CD4-positive, alpha-beta T cell (primary cell): ENCODE results near the gene CEP89. TPM values are rescaled to one million over a fixed set of nuclear protein-coding genes. Genes with fewer than 3 reads are reported as not detected.
"Not testable (repeated sequence)": the region's sequence is repeated elsewhere in the genome, so short reads cannot be mapped to it uniquely, and the experiment has no call there.

ENCODE experiments used
- ATAC-seq: fragments of 200-7000 bp; cut with Tn5 transposase; one replicate; pipeline ENCODE4 v1.10.0; 2022; ENCODE audit warnings: mild to moderate bottlenecking; ENCODE audit not compliant: poor library complexity
- CTCF ChIA-PET: fragments of 350-600 bp; sonication (Branson Sonifier 250); formaldehyde crosslinking; loops from one replicate; lab custom pipeline; 2021; ENCODE audit warnings: antibody characterized with exemption, inconsistent platforms; lab: Charles Lee
- POLR2A ChIA-PET: fragments of 350-600 bp; sonication (Branson Sonifier 250); formaldehyde crosslinking; loops from one replicate; lab custom pipeline; 2021; ENCODE audit warnings: antibody characterized with exemption, inconsistent platforms; lab: Charles Lee
- DNase-seq, 14 experiments: peaks; one replicate each; pipeline ENCODE4 v3.0.0-alpha.2; 2013 to 2020; ENCODE audit warnings: mixed read lengths in 2 of 14
- H3K27ac ChIP-seq, 2 donors: one replicate each; pipeline versions ENCODE4 v1.5.1 to v1.7.0; 2013; ENCODE audit warnings: low read length in 2 of 2, low read depth in 1 of 2, mild to moderate bottlenecking in 1 of 2
- H3K27me3 ChIP-seq, 2 experiments: 1 replicate in 1 of 2; 2 replicates in 1 of 2; pipeline versions ENCODE4 v1.6.1 to v1.7.0; 2013; ENCODE audit warnings: low read length in 2 of 2, control low read depth in 1 of 2, mild to moderate bottlenecking in 1 of 2, moderate library complexity in 1 of 2; ENCODE audit not compliant: insufficient read depth in 2 of 2, control insufficient read depth in 1 of 2
- H3K36me3 ChIP-seq: one replicate; pipeline ENCODE4 v1.6.1; 2013; ENCODE audit warnings: low read length, control low read depth; ENCODE audit not compliant: insufficient read depth
- H3K4me1 ChIP-seq: one replicate; pipeline ENCODE4 v1.6.1; 2013; ENCODE audit warnings: low read length, control low read depth; ENCODE audit not compliant: insufficient read depth
- H3K4me3 ChIP-seq: one replicate; pipeline ENCODE4 v1.5.1; 2013; ENCODE audit warnings: mild to moderate bottlenecking, low read length, moderate library complexity
- H3K9me3 ChIP-seq, 2 experiments: 1 replicate in 1 of 2; 2 replicates in 1 of 2; pipeline versions ENCODE4 v1.6.1 to v1.7.0; 2013; ENCODE audit warnings: low read length in 2 of 2, mild to moderate bottlenecking in 2 of 2, control low read depth in 1 of 2, moderate library complexity in 1 of 2; ENCODE audit not compliant: control insufficient read depth in 1 of 2, insufficient read depth in 1 of 2
- H3K27ac Mint-ChIP-seq: one replicate; pipeline ENCODE4 v1.8.0; 2020; ENCODE audit warnings: mixed read lengths
- H3K27me3 Mint-ChIP-seq: one replicate; pipeline ENCODE4 v1.8.0; 2021; ENCODE audit warnings: mixed read lengths
- H3K36me3 Mint-ChIP-seq: one replicate; pipeline ENCODE4 v1.8.0; 2021; ENCODE audit warnings: low read depth, mixed read lengths
- H3K4me1 Mint-ChIP-seq: one replicate; pipeline ENCODE4 v1.8.0; 2021; ENCODE audit warnings: low read depth, mixed read lengths
- H3K4me3 Mint-ChIP-seq: one replicate; pipeline ENCODE4 v1.8.0; 2020; ENCODE audit warnings: mild to moderate bottlenecking, mixed read lengths
- H3K9me3 Mint-ChIP-seq: one replicate; pipeline ENCODE4 v1.8.0; 2020; ENCODE audit warnings: mixed read lengths
- CTCF ChIP-seq: fragments of 200-600 bp; IDR thresholded peaks from one replicate; pipeline ENCODE4 v1.8.0; 2022; ENCODE audit warnings: antibody characterized with exemption, mild to moderate bottlenecking
- intact Hi-C, 2 experiments: fragments of 100-400 bp; cut with DNase I in 1 of 2; cut with micrococcal nuclease in 1 of 2; formaldehyde crosslinking; loops; one replicate each; pipeline versions ENCODE4 v1.15.1 to v1.9.0; 2023 to 2025; cut with DNase I, micrococcal nuclease
- total RNA-seq, 174 experiments: library from RNA in 2 of 174; stranded (reverse) in 2 of 174; gene quantifications; one replicate each; pipeline ENCODE4 v1.2.3 and lab custom pipeline; 2021 to 2026

Gene CEP89
- total RNA-seq, 2 experiments from 2014 or later: 4.0 to 5.1 TPM

- no peak overlapping the region for H3K4me3 ChIP-seq
- no peaks in the 10 kb centered on the region for H3K36me3 Mint-ChIP-seq
- peak overlapping the region; percentile 22 for H3K4me3 Mint-ChIP-seq
- no peaks in the 10 kb centered on the region for H3K27me3 ChIP-seq
- H3K27ac ChIP-seq: no peak overlapping the region
- no peaks in the 10 kb centered on the region for H3K27me3 Mint-ChIP-seq
- TF ChIP-seq CTCF: no peak
- H3K4me1 Mint-ChIP-seq: peaks cover 17% of the 10 kb centered on the region
- intact Hi-C loops: no loop called here
- peak in 8 of 14 experiments; percentile 4 to 51 (median 20) for DNase-seq
- peak overlapping the region; percentile 3 for H3K27ac Mint-ChIP-seq
- ChIA-PET CTCF (interaction anchor here (0.6 kb wide), 1 partner anchor 17 kb away, joined by 3 read pairs; no protein-coding TSS in a partner anchor), POLR2A (no interaction called here)
- H3K36me3 ChIP-seq: no peaks in the 10 kb centered on the region
- peaks cover 18% of the 10 kb centered on the region for H3K4me1 ChIP-seq
- peak; percentile 43 for ATAC-seq
- no peaks in the 10 kb centered on the region for H3K9me3 Mint-ChIP-seq
- H3K9me3 ChIP-seq: no peaks in the 10 kb centered on the region
Observed at GRCh38 chr19:33000510-33000909, 28.8 kb upstream of the CEP89 start.

DNA sequence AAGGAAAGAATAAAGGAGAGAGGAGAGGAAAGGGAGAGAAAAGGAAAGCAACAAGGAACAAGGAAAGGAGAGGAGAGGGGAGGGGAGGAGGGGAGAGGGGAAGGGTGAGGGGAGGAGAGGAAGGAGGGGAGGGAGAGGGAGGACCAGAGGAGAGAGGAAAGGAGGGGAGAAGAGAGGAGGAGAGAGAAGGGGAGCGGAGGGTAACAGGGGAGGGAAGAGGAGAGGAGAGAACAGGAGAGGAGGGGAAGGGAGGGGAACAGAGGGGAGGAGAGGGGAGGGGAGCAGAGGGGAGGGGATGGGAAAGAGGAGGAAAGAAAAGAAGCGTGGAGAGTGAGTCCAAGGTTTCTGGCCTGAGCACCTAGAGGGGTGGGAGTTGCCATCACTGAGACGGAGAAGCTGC lies 27.0 kb upstream of the CEP89 start:
- intact Hi-C loops: no loop called here
- no peaks in the 10 kb centered on the region for H3K27me3 ChIP-seq
- no peak for TF ChIP-seq CTCF
- no peaks in the 10 kb centered on the region for H3K36me3 ChIP-seq
- H3K9me3 ChIP-seq: no peaks in the 10 kb centered on the region
- peaks cover 17% of the 10 kb centered on the region for H3K4me1 Mint-ChIP-seq
- H3K27ac ChIP-seq: no peak overlapping the region
- DNase-seq: no peak
- H3K27ac Mint-ChIP-seq: no peak overlapping the region
- H3K4me3 Mint-ChIP-seq: no peak overlapping the region
- POLR2A ChIA-PET: no interaction called here
- no peak for ATAC-seq
- H3K9me3 Mint-ChIP-seq: no peaks in the 10 kb centered on the region
- H3K27me3 Mint-ChIP-seq: no peaks in the 10 kb centered on the region
- CTCF ChIA-PET: no interaction called here
- H3K4me3 ChIP-seq: no peak overlapping the region
- H3K4me1 ChIP-seq: peaks cover 18% of the 10 kb centered on the region
- H3K36me3 Mint-ChIP-seq: no peaks in the 10 kb centered on the region

DNA sequence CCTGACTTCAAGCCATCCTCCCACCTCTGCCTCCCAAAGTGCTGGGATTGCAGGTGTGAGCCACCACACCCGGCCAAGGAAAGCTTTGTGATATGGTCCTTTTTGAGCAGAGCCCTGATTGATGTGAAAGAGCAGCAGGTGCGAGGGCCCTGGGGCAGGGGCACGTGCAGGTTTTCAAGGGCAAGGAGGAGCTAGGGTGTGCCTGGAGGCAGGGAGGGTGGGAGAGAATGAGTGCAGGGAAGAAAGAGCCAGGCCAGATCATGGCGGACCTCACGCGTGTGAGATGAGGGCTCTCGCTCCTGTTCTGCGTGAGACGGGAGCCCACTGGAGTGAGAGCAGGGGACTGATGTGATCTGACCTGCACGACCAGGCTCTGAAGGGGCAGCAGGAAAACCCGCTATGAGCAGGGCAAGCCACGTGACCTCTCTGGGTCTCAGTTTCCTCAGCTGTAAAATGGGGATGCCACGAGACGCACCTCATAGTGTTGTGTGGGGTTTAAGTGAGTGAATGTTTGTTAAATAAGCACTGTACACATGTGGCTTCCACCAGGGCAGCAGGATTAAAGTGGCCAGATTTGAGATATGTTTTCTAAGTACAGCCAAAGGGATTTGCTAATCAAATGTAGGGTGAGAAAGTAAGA lies 26.1 kb upstream of the CEP89 start:
- Mint-ChIP-seq H3K9me3 (no peaks in the 10 kb centered on the region), H3K4me1 (peaks cover 17% of the 10 kb centered on the region), H3K36me3 (no peaks in the 10 kb centered on the region), H3K27me3 (no peaks in the 10 kb centered on the region), H3K4me3 (no peak overlapping the region), H3K27ac (no peak overlapping the region)
- CTCF ChIA-PET: no interaction called here
- H3K4me3 ChIP-seq: no peak overlapping the region
- H3K9me3 ChIP-seq: no peaks in the 10 kb centered on the region
- H3K27me3 ChIP-seq: no peaks in the 10 kb centered on the region
- intact Hi-C loops: no loop called here
- no peaks in the 10 kb centered on the region for H3K36me3 ChIP-seq
- no peak for TF ChIP-seq CTCF
- DNase-seq: no peak
- no peak for ATAC-seq
- no peak overlapping the region for H3K27ac ChIP-seq
- POLR2A ChIA-PET: no interaction called here
- H3K4me1 ChIP-seq: peaks cover 18% of the 10 kb centered on the region

GRCh38 chr19:32997061-32997464 lies 25.3 kb upstream of the CEP89 start:
- H3K9me3 ChIP-seq, H3K27me3 Mint-ChIP-seq, H3K4me3 Mint-ChIP-seq, H3K27me3 ChIP-seq, POLR2A ChIA-PET, H3K36me3 ChIP-seq, H3K4me3 ChIP-seq, H3K9me3 Mint-ChIP-seq, CTCF ChIA-PET, DNase-seq, intact Hi-C loops, H3K27ac ChIP-seq, ATAC-seq, H3K36me3 Mint-ChIP-seq, H3K27ac Mint-ChIP-seq: not testable (repeated sequence)
- H3K4me1 ChIP-seq: peaks cover 18% of the 10 kb centered on the region
- peaks cover 17% of the 10 kb centered on the region for H3K4me1 Mint-ChIP-seq

DNA sequence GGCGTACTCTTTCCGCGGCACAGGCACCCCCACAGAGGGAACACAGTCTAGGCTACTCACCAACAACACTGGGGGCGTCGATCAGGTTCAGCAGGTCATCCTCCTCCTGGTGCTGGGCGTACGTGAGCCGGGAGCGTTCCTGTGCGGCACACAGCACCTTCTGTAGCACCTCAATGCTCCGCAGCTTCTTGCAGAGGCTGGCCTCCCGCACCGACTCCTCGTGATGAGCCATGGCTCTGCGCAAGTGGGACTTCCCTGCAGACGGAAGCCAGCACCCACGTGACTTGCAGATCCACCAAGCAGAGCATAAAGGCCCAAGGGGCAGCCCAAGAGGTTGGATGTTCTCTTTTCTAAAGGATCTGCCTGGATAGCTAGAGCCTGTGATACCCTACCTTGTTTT lies 24.2 kb upstream of the CEP89 start:
- H3K27me3 Mint-ChIP-seq, ATAC-seq, H3K9me3 Mint-ChIP-seq, H3K9me3 ChIP-seq, CTCF ChIA-PET, H3K27ac Mint-ChIP-seq, H3K4me3 Mint-ChIP-seq, H3K27ac ChIP-seq, H3K4me3 ChIP-seq, H3K36me3 Mint-ChIP-seq, POLR2A ChIA-PET, intact Hi-C loops, H3K27me3 ChIP-seq, DNase-seq, H3K36me3 ChIP-seq: not testable (repeated sequence)
- H3K4me1 Mint-ChIP-seq: peaks cover 17% of the 10 kb centered on the region
- H3K4me1 ChIP-seq: peaks cover 14% of the 10 kb centered on the region
